Loucy (cell line): ENCODE data around the gene CACNA1D.

Experiments
- H2AFZ ChIP-seq: fragments of 200-600 bp; sonication (generic); 2 replicates; pipeline ENCODE4 v1.6.0; 2016; ENCODE audit warnings: antibody characterized with exemption, mild to moderate bottlenecking, low read length, moderate library complexity
- H3F3A ChIP-seq: fragments of 200-600 bp; 2 replicates; pipeline ENCODE4 v1.6.0; 2016; ENCODE audit warnings: antibody characterized with exemption, low read depth, mild to moderate bottlenecking
- H3K27me3 ChIP-seq: fragments of 200-600 bp; sonication (generic); 2 replicates; pipeline ENCODE4 v1.6.1; 2014; ENCODE audit warnings: low read length, mild to moderate bottlenecking; ENCODE audit not compliant: insufficient read depth, poor library complexity, severe bottlenecking
- H3K36me3 ChIP-seq: fragments of 200-600 bp; sonication (generic); 2 replicates; pipeline ENCODE4 v1.6.1; 2016; ENCODE audit warnings: low read length; ENCODE audit not compliant: insufficient read depth
- H3K4me1 ChIP-seq: fragments of 200-600 bp; sonication (generic); 2 replicates; pipeline ENCODE4 v1.5.1; 2014; ENCODE audit warnings: low read length, mild to moderate bottlenecking; ENCODE audit not compliant: insufficient read depth, poor library complexity, severe bottlenecking
- H3K4me2 ChIP-seq: fragments of 200-600 bp; sonication (generic); 2 replicates; pipeline ENCODE4 v1.6.0; 2014; ENCODE audit warnings: antibody characterized with exemption, low read length, low read depth, mild to moderate bottlenecking; ENCODE audit not compliant: poor library complexity, severe bottlenecking
- H3K4me3 ChIP-seq: fragments of 200-600 bp; sonication (generic); 2 replicates; pipeline ENCODE4 v1.5.1; 2014; ENCODE audit warnings: low read length, mild to moderate bottlenecking, mixed read lengths; ENCODE audit not compliant: poor library complexity, severe bottlenecking
- H3K79me2 ChIP-seq: fragments of 200-600 bp; sonication (generic); 2 replicates; pipeline ENCODE4 v1.6.1; 2014; ENCODE audit warnings: low read length; ENCODE audit not compliant: insufficient read depth
- H3K9ac ChIP-seq: fragments of 200-600 bp; sonication (generic); 2 replicates; pipeline ENCODE4 v1.6.0; 2014; ENCODE audit warnings: mild to moderate bottlenecking, low read depth, low read length, moderate library complexity; ENCODE audit not compliant: poor library complexity, severe bottlenecking
- H3K9me2 ChIP-seq: fragments of 200-600 bp; sonication (generic); replicated peaks from 2 replicates; pipeline ENCODE4 v1.6.1; 2016; ENCODE audit warnings: low read depth, low read length, mixed read lengths
- H3K9me3 ChIP-seq: fragments of 200-600 bp; sonication (generic); 2 replicates; pipeline ENCODE4 v1.6.1; 2014; ENCODE audit warnings: mild to moderate bottlenecking, antibody characterized with exemption, low read length, low read depth; ENCODE audit not compliant: insufficient read depth
- H4K20me1 ChIP-seq: fragments of 200-600 bp; sonication (generic); 2 replicates; pipeline ENCODE4 v1.6.0; 2014; ENCODE audit warnings: antibody characterized with exemption, low read length, mild to moderate bottlenecking; ENCODE audit not compliant: insufficient read depth, poor library complexity, severe bottlenecking
- EZH2phosphoT487 ChIP-seq: fragments of 200-600 bp; IDR thresholded peaks from 2 replicates; pipeline ENCODE4 v1.6.1; 2018; ENCODE audit warnings: antibody characterized with exemption, mild to moderate bottlenecking, moderate library complexity, borderline replicate concordance
- TF ChIP-seq, protein P1 (sequence below): fragments of 200-600 bp; sonication (generic); conservative IDR thresholded peaks from 2 replicates; pipeline ENCODE4 v1.5.1; 2014; ENCODE audit warnings: mild to moderate bottlenecking, antibody characterized with exemption, low read length

CACNA1D gene

DNA sequence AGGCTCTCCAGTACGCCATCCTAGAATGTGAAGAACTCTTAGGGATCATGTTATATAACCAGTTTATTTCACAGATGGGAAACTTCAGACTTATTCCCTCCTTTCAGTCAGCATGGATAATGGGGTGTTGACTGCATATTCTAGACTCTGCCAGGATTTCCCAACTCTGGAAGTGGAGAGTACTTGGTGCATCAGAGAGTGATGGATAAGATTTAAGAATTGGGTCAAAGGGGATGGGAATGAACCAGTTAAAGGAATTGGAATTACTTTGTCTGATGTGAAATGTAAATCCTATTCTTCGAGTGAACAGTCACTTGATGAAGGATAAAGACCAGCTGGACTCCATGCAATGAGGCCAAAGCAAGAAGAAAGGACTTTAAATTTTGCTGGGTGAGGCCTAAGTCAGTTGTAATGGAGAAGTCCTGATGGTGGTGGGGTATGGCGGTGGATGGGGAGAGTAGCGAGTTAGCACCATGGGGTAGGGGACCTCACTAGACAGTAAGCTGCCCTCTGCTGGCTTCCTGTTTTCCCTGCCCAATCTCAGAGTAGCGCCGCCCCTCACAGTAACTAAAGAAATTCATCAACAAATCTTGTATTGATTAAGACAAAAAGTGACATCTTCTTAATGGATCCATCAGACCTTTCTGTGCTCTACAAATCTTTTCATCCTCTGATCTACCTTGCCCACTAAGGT lies 7.3 kb upstream of the CACNA1D start:
- H3K4me2 ChIP-seq, result no peak overlapping the region
- TF ChIP-seq, protein P1, sequence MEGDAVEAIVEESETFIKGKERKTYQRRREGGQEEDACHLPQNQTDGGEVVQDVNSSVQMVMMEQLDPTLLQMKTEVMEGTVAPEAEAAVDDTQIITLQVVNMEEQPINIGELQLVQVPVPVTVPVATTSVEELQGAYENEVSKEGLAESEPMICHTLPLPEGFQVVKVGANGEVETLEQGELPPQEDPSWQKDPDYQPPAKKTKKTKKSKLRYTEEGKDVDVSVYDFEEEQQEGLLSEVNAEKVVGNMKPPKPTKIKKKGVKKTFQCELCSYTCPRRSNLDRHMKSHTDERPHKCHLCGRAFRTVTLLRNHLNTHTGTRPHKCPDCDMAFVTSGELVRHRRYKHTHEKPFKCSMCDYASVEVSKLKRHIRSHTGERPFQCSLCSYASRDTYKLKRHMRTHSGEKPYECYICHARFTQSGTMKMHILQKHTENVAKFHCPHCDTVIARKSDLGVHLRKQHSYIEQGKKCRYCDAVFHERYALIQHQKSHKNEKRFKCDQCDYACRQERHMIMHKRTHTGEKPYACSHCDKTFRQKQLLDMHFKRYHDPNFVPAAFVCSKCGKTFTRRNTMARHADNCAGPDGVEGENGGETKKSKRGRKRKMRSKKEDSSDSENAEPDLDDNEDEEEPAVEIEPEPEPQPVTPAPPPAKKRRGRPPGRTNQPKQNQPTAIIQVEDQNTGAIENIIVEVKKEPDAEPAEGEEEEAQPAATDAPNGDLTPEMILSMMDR, result peak; percentile 38
- no peak for TF ChIP-seq EZH2phosphoT487
- H3K79me2 ChIP-seq, result no peaks in the 10 kb centered on the region
- H3K36me3 ChIP-seq, result no peaks in the 10 kb centered on the region
- peaks cover 12% of the 10 kb centered on the region for H3K4me1 ChIP-seq
- H2AFZ ChIP-seq, result no peak overlapping the region
- H4K20me1 ChIP-seq, result no peaks in the 10 kb centered on the region
- peaks cover 13% of the 10 kb centered on the region for H3K27me3 ChIP-seq
- H3K9me2 ChIP-seq, result no peaks in the 10 kb centered on the region
- H3K9ac ChIP-seq, result no peak overlapping the region
- H3F3A ChIP-seq, result no peaks in the 10 kb centered on the region
- no peak overlapping the region for H3K4me3 ChIP-seq
- H3K9me3 ChIP-seq, result no peaks in the 10 kb centered on the region

DNA sequence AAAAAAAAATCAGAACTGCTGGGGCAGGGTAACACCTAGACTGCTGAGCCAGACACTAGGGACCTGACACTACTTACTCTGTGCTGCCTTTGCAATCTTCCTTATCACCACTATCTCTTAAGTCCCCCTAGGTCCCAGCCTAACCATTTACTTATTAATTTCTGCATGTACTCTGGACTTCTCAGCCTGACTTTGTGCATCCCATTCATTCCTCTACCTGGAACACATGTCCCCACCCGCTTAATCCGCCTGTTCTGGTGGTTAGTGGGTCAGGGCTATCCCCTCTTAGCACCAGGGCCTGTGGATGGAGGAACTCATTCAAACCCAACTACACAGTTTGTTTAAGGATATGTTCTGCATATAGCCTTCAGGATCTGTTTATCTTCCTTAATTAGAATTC lies 5.0 kb upstream of the CACNA1D start:
- no peaks in the 10 kb centered on the region for H3K79me2 ChIP-seq
- H3K9me3 ChIP-seq, result no peaks in the 10 kb centered on the region
- H3K27me3 ChIP-seq, result peaks cover 12% of the 10 kb centered on the region
- H4K20me1 ChIP-seq, result no peaks in the 10 kb centered on the region
- H3K4me1 ChIP-seq, result peaks cover 12% of the 10 kb centered on the region
- no peaks in the 10 kb centered on the region for H3F3A ChIP-seq
- no peaks in the 10 kb centered on the region for H3K36me3 ChIP-seq
- TF ChIP-seq, protein P1, result no peak
- no peak for TF ChIP-seq EZH2phosphoT487
- H3K4me3 ChIP-seq, result no peak overlapping the region
- H3K4me2 ChIP-seq, result no peak overlapping the region
- H2AFZ ChIP-seq, result no peak overlapping the region
- H3K9me2 ChIP-seq, result no peaks in the 10 kb centered on the region
- no peak overlapping the region for H3K9ac ChIP-seq

DNA sequence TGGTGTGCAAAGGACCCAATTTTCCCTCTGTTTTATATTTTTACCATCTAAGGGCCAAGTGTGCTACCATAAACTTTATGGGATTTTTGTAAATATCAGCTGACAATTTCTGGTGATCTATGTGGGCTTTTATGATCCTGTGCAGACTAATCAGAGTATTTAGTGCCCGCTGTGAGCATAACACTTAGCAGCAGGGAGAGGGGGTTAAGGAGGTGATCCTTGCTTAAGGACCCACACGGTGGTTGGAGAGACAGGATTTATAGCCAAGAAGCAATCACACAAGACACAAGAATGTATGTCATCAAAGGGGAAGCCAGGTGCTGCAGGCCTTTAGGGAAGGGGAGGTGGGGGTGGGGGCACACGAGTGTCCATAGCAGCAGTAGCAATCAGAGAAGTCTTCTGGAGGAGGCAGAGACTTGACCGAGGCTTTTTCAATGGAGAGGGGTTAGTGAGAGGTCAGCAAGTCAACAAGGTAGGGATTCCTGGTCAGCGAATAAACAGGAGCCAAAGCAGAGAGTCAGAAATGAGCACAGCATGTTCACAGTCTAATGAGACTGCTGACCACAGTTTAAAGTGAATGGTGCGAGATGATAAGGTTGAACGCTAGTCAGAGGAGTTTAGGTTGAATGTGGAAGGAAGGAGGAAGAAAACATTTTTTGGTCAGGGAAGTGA lies 4.5 kb upstream of the CACNA1D start:
- Histone ChIP-seq H3K36me3 (no peaks in the 10 kb centered on the region), H3K9me2 (no peaks in the 10 kb centered on the region), H3K4me2 (no peak overlapping the region), H3K4me1 (peaks cover 12% of the 10 kb centered on the region), H3K4me3 (no peak overlapping the region), H3K27me3 (peaks cover 7% of the 10 kb centered on the region), H3F3A (no peaks in the 10 kb centered on the region), H3K9ac (no peak overlapping the region), H3K79me2 (no peaks in the 10 kb centered on the region), H3K9me3 (no peaks in the 10 kb centered on the region), H4K20me1 (no peaks in the 10 kb centered on the region), H2AFZ (no peak overlapping the region)
- TF ChIP-seq EZH2phosphoT487, result no peak
- TF ChIP-seq, protein P1, result no peak
